HCT116 (cell line): ENCODE measurements around the gene PHF14. TPM values are rescaled to one million over a fixed set of nuclear protein-coding genes. Genes with fewer than 3 reads are reported as not detected.
A peak's percentile ranks its signal among the peaks of the same experiment; 100 is the strongest.

Experiments used
- ATAC-seq: fragments of 200-7000 bp; cut with Tn5 transposase; 2 replicates; pipeline ENCODE4 v1.9.1; 2020; ENCODE audit warnings: mild to moderate bottlenecking, moderate library complexity
- BruUV-seq: library from RNA; stranded (reverse); fragments of 400-500 nt; replicated peaks from 2 replicates; lab custom pipeline; 2021; lab: Mats Ljungman, UMichigan
- CTCF ChIA-PET: fragments of 300-600 bp; sonication (Branson Sonifier 250); formaldehyde crosslinking; loops from one replicate; lab custom pipeline; 2021; ENCODE audit warnings: antibody characterized with exemption; lab: Charles Lee
- POLR2A ChIA-PET: fragments of 300-600, 350-600 bp; sonication (Branson Sonifier 250); formaldehyde crosslinking; loops from one replicate; lab custom pipeline; 2021; ENCODE audit warnings: antibody characterized with exemption; lab: Charles Lee
- RAD21 ChIA-PET, 2 experiments: fragments of 300-600 bp; sonication (Branson Sonifier 250); formaldehyde crosslinking; loops; one replicate each; lab custom pipeline; 2023; ENCODE audit warnings: low total read pairs in 2 of 2; ENCODE audit not compliant: uncharacterized antibody in 2 of 2, unreplicated experiment in 2 of 2, low non-redundant PET in 1 of 2; lab: Charles Lee
- DNase-seq: peaks from one replicate; pipeline ENCODE4 v3.0.0-alpha.2; 2010; ENCODE audit warnings: low read depth, low spot score
- H2AFZ ChIP-seq: fragments of 200-600 bp; shearing (Covaris generic), sonication (generic); 2 replicates; pipeline ENCODE4 v1.6.1; 2017; ENCODE audit warnings: low read depth, mixed run types, mixed read lengths, antibody characterized with exemption, low read length; ENCODE audit not compliant: poor library complexity, severe bottlenecking
- H3K27ac ChIP-seq: 2 replicates; pipeline ENCODE4 v1.5.1; 2012; ENCODE audit warnings: low read depth, low read length
- H3K27me3 ChIP-seq: fragments of 200-600 bp; sonication (generic); 2 replicates; pipeline ENCODE4 v1.6.1; 2016; ENCODE audit warnings: mixed run types, low read length, mixed read lengths; ENCODE audit not compliant: insufficient read depth
- H3K36me3 ChIP-seq, 2 experiments: fragments of 200-500 bp in 1 of 2; fragments of 200-600 bp in 1 of 2; sonication (Bioruptor generic) in 1 of 2; sonication (generic) in 1 of 2; 2 replicates each; pipeline versions ENCODE4 v1.5.1 to v1.6.1; 2014 to 2016; ENCODE audit warnings: low read length in 2 of 2, inconsistent platforms in 1 of 2, mixed read lengths in 1 of 2, mixed run types in 1 of 2; ENCODE audit not compliant: insufficient read depth in 2 of 2, control insufficient read depth in 1 of 2
- H3K4me1 ChIP-seq, 2 experiments: fragments of 200-600 bp in 1 of 2; sonication (generic) in 1 of 2; 2 replicates each; pipeline versions ENCODE4 v1.5.1 to v1.6.1; 2012 to 2017; ENCODE audit warnings: low read length in 2 of 2, inconsistent platforms in 1 of 2, mild to moderate bottlenecking in 1 of 2, mixed read lengths in 1 of 2, mixed run types in 1 of 2, moderate library complexity in 1 of 2; ENCODE audit not compliant: insufficient read depth in 2 of 2, control insufficient read depth in 1 of 2
- H3K4me2 ChIP-seq: fragments of 200-600 bp; sonication (generic); 2 replicates; pipeline ENCODE4 v1.6.1; 2017; ENCODE audit warnings: mixed run types, low read length, mixed read lengths
- H3K4me3 ChIP-seq, 2 experiments: fragments of 200-600 bp in 1 of 2; sonication (generic) in 1 of 2; replicated peaks in 1 of 2; 2 replicates each; pipeline ENCODE4 v1.5.1; 2011 to 2016; ENCODE audit warnings: low read length in 2 of 2, control low read depth in 1 of 2, low read depth in 1 of 2, mild to moderate bottlenecking in 1 of 2, mixed read lengths in 1 of 2, mixed run types in 1 of 2
- H3K79me2 ChIP-seq: fragments of 200-600 bp; sonication (generic); 2 replicates; pipeline ENCODE4 v1.6.1; 2017; ENCODE audit warnings: mild to moderate bottlenecking, mixed run types, low read length, moderate library complexity, mixed read lengths; ENCODE audit not compliant: insufficient read depth
- H3K9ac ChIP-seq: fragments of 200-600 bp; sonication (generic); 2 replicates; pipeline ENCODE4 v1.6.1; 2016; ENCODE audit warnings: low read length, mixed read lengths
- H3K9me2 ChIP-seq: fragments of 200-600 bp; sonication (generic), shearing (Covaris generic); 2 replicates; pipeline ENCODE4 v1.6.1; 2017; ENCODE audit warnings: mixed run types, mild to moderate bottlenecking, moderate library complexity; ENCODE audit not compliant: insufficient read depth
- H3K9me3 ChIP-seq, 2 experiments: fragments of 200-500 bp in 1 of 2; fragments of 200-600 bp in 1 of 2; sonication (Bioruptor generic) in 1 of 2; sonication (generic) in 1 of 2; 2 replicates each; pipeline ENCODE4 v1.6.1; 2014 to 2017; ENCODE audit warnings: low read length in 2 of 2, mixed read lengths in 2 of 2, inconsistent platforms in 1 of 2, low read depth in 1 of 2, mild to moderate bottlenecking in 1 of 2, mixed run types in 1 of 2, moderate library complexity in 1 of 2; ENCODE audit not compliant: control insufficient read depth in 1 of 2, insufficient read depth in 1 of 2
- H4K20me1 ChIP-seq: fragments of 200-600 bp; sonication (generic), shearing (Covaris generic); 2 replicates; pipeline ENCODE4 v1.6.1; 2017; ENCODE audit warnings: mixed run types, mild to moderate bottlenecking, moderate library complexity; ENCODE audit not compliant: insufficient read depth
- CBX3 ChIP-seq: IDR thresholded peaks from 2 replicates; pipeline ENCODE4 v1.6.1; 2012; ENCODE audit warnings: low read depth
- CTCF ChIP-seq, 3 experiments: fragments of 200-600 bp in 1 of 3; sonication (generic) in 1 of 3; IDR thresholded peaks in 2 of 3; conservative IDR thresholded peaks in 1 of 3; 2 replicates each; pipeline ENCODE4 v1.5.1; 2012 to 2017; ENCODE audit warnings: low read depth in 2 of 3, low read length in 2 of 3, antibody characterized with exemption in 1 of 3, borderline replicate concordance in 1 of 3, control low read depth in 1 of 3, mild to moderate bottlenecking in 1 of 3, mixed read lengths in 1 of 3, mixed run types in 1 of 3, moderate library complexity in 1 of 3; ENCODE audit not compliant: insufficient read depth in 1 of 3
- ELF1 ChIP-seq: IDR thresholded peaks from 2 replicates; pipeline ENCODE4 v1.6.1; 2012; ENCODE audit warnings: low read depth, borderline replicate concordance
- EZH2phosphoT487 ChIP-seq: fragments of 200-600 bp; IDR thresholded peaks from 2 replicates; pipeline ENCODE4 v1.6.1; 2018; ENCODE audit warnings: antibody characterized with exemption, borderline replicate concordance
- MAX ChIP-seq: IDR thresholded peaks from 2 replicates; pipeline ENCODE4 v1.6.1; 2012
- POLR2AphosphoS5 ChIP-seq: IDR thresholded peaks from 2 replicates; pipeline ENCODE4 v1.6.1; 2011; ENCODE audit warnings: mild to moderate bottlenecking, low read depth, low read length, moderate library complexity
- RAD21 ChIP-seq: IDR thresholded peaks from 2 replicates; pipeline ENCODE4 v1.6.1; 2012; ENCODE audit warnings: low read depth, mild to moderate bottlenecking
- SIN3A ChIP-seq: IDR thresholded peaks from 2 replicates; pipeline ENCODE4 v1.6.1; 2012; ENCODE audit warnings: low read depth
- SRF ChIP-seq: IDR thresholded peaks from 2 replicates; pipeline ENCODE4 v1.6.1; 2012; ENCODE audit warnings: low read depth
- ZBTB33 ChIP-seq: IDR thresholded peaks from 2 replicates; pipeline ENCODE4 v1.6.1; 2011; ENCODE audit warnings: mild to moderate bottlenecking, low read length, moderate library complexity; ENCODE audit not compliant: insufficient replicate concordance; ENCODE audit errors: extremely low read depth
- intact Hi-C: fragments of 100-400 bp; cut with micrococcal nuclease; formaldehyde crosslinking; loops from 2 replicates; pipeline ENCODE4 v1.10.0; 2022
- total RNA-seq: library from RNA; stranded (reverse); gene quantifications from one replicate; pipeline ENCODE4 v1.2.1, GENCODE V29; 2021; ENCODE audit not compliant: unreplicated experiment

The PHF14 gene
- total RNA-seq, 1 experiment from 2014 or later, result 13.8 TPM

- DNase-seq (peak; percentile 42), ATAC-seq (peak; percentile 93)
- Histone ChIP-seq H3K4me3 (no peak overlapping the region), H3K4me1 (no peaks in the 10 kb centered on the region), H2AFZ (no peak overlapping the region), H4K20me1 (no peaks in the 10 kb centered on the region), H3K9me2 (no peaks in the 10 kb centered on the region), H3K9ac (no peak overlapping the region), H3K36me3 (no peaks in the 10 kb centered on the region), H3K79me2 (no peaks in the 10 kb centered on the region), H3K27ac (no peak overlapping the region), H3K27me3 (no peaks in the 10 kb centered on the region), H3K4me2 (no peak overlapping the region), H3K9me3 (no peaks in the 10 kb centered on the region)
- no peak for TF ChIP-seq ZBTB33
- TF ChIP-seq CTCF (IDR thresholded peaks at IDR 0.05 in 2 of 3, conservative IDR thresholded peaks at IDR 0.05 in 1 of 3; ENCODE audit: borderline replicate concordance in 1 of 3, insufficient read depth in 1 of 3, low read depth in 2 of 3, low read length in 2 of 3), result peak; percentile 32 to 85 (median 80); a peak in 5 of 6 replicates
- TF ChIP-seq MAX, result no peak
- no peak for TF ChIP-seq POLR2AphosphoS5
- TF ChIP-seq EZH2phosphoT487, result no peak
- TF ChIP-seq SIN3A, result no peak
- TF ChIP-seq ELF1, result no peak
- TF ChIP-seq CBX3, result no peak
- no peak for TF ChIP-seq SRF
- peak; percentile 65 for TF ChIP-seq RAD21
- POLR2A ChIA-PET, result interaction anchor here (0.9 kb wide), 1 partner anchor 272 kb away, joined by 3 read pairs; a partner anchor contains a TSS
- RAD21 ChIA-PET, result no interaction called here
- BruUV-seq, result no TSS peak
- CTCF ChIA-PET, result interaction anchor here (0.8 to 1.8 kb wide), 10 partner anchors 8 to 272 kb away, joined by 3 to 9 read pairs (median 4); a partner anchor contains a TSS
- intact Hi-C loops, result loop anchor here (1.0 to 5.0 kb wide), 2 partner anchors 272 to 325 kb away; a partner anchor contains a TSS
Observed at GRCh38 chr7:11212080-11212711, 238.5 kb downstream of the PHF14 start.
